GM12878 (cell line): ENCODE measurements around the gene MBTPS2. TPM values are rescaled to one million over a fixed set of nuclear protein-coding genes. Genes with fewer than 3 reads are reported as not detected.

Experiments used
- ATAC-seq: fragments of 200-7000 bp; cut with Tn5 transposase; 3 replicates; pipeline ENCODE4 v1.9.1; 2020; ENCODE audit warnings: mild to moderate bottlenecking, moderate library complexity
- BruUV-seq: library from RNA; stranded (reverse); fragments of 400-500 nt; replicated peaks from 2 replicates; lab custom pipeline; 2021; lab: Mats Ljungman, UMichigan
- CTCF ChIA-PET: fragments of 300-600 bp; sonication (Branson Sonifier 250); formaldehyde crosslinking; extraction: SDS; loops from one replicate; lab custom pipeline; 2021; ENCODE audit warnings: inconsistent platforms; lab: Yijun Ruan, JAX
- POLR2A ChIA-PET: fragments of 350-600 bp; formaldehyde crosslinking; extraction: SDS; loops from one replicate; lab custom pipeline; 2021; ENCODE audit warnings: inconsistent platforms; lab: Charles Lee
- RAD21 ChIA-PET: fragments of 300-600 bp; sonication (Branson Sonifier 250); formaldehyde crosslinking; loops from one replicate; lab custom pipeline; 2023; ENCODE audit warnings: antibody characterized with exemption; ENCODE audit not compliant: unreplicated experiment; lab: Charles Lee
- SMC1A ChIA-PET: fragments of 300-600 bp; sonication (Branson Sonifier 250); formaldehyde crosslinking; loops from one replicate; lab custom pipeline; 2023; ENCODE audit not compliant: unreplicated experiment, uncharacterized antibody; lab: Charles Lee
- DNase-seq: peaks from one replicate; pipeline ENCODE4 v3.0.0-alpha.2; 2011; ENCODE audit warnings: low read depth, low spot score
- FAIRE-seq: peaks from 3 replicates; lab custom pipeline; 2011; peaks lifted over from hg19 to GRCh38; lab: Jason Lieb, UNC
- H2AFZ ChIP-seq: 2 replicates; pipeline ENCODE4 v1.6.0; 2011; ENCODE audit warnings: low read depth, low read length, control low read depth; ENCODE audit not compliant: control insufficient read depth
- H3K27ac ChIP-seq: 2 replicates; pipeline ENCODE4 v1.5.1; 2011; ENCODE audit warnings: control low read depth; ENCODE audit not compliant: control insufficient read depth, insufficient read depth
- H3K27me3 ChIP-seq, 2 experiments: replicated peaks in 1 of 2; 2 replicates each; pipeline versions ENCODE4 v1.6.0 to v1.6.1; 2011; ENCODE audit warnings: low read length in 1 of 2; ENCODE audit not compliant: control insufficient read depth in 2 of 2, insufficient read depth in 2 of 2
- H3K36me3 ChIP-seq, 2 experiments: 2 replicates each; pipeline ENCODE4 v1.5.1; 2011; ENCODE audit warnings: low read length in 1 of 2; ENCODE audit not compliant: control insufficient read depth in 2 of 2, insufficient read depth in 2 of 2
- H3K4me1 ChIP-seq: 2 replicates; pipeline ENCODE4 v1.6.1; 2011; ENCODE audit warnings: mild to moderate bottlenecking, low read length, moderate library complexity, mixed read lengths; ENCODE audit not compliant: control insufficient read depth, insufficient read depth
- H3K4me2 ChIP-seq: 2 replicates; pipeline ENCODE4 v1.6.0; 2011; ENCODE audit warnings: control low read depth; ENCODE audit not compliant: control insufficient read depth, insufficient read depth
- H3K4me3 ChIP-seq: fragments of 200-600 bp; sonication (generic); 2 replicates; pipeline ENCODE4 v1.5.1; 2016
- H3K79me2 ChIP-seq: 2 replicates; pipeline ENCODE4 v1.6.0; 2011; ENCODE audit warnings: low read length; ENCODE audit not compliant: control insufficient read depth, insufficient read depth
- H3K9ac ChIP-seq: 2 replicates; pipeline ENCODE4 v1.8.0; 2011; ENCODE audit warnings: low read length, control low read depth, mixed read lengths; ENCODE audit not compliant: control insufficient read depth, insufficient read depth
- H3K9me3 ChIP-seq: replicated peaks from 3 replicates; pipeline ENCODE4 v1.5.1; 2011; ENCODE audit warnings: mild to moderate bottlenecking, low read length; ENCODE audit not compliant: control insufficient read depth, insufficient read depth
- H4K20me1 ChIP-seq: 2 replicates; pipeline ENCODE4 v1.6.0; 2011; ENCODE audit not compliant: control insufficient read depth, insufficient read depth
- BCL11A ChIP-seq: IDR thresholded peaks from 2 replicates; pipeline ENCODE4 v1.6.1; 2011; ENCODE audit warnings: low read depth, low read length
- BHLHE40 ChIP-seq, 2 experiments: fragments of 450-650 bp in 1 of 2; IDR thresholded peaks; 2 replicates each; pipeline ENCODE4 v1.6.1; 2011 to 2017; ENCODE audit warnings: low read depth in 2 of 2, borderline replicate concordance in 1 of 2, improper control_type of control experiment in 1 of 2, low read length in 1 of 2, mild to moderate bottlenecking in 1 of 2
- IRF4 ChIP-seq: IDR thresholded peaks from 2 replicates; pipeline ENCODE4 v1.6.1; 2011; ENCODE audit warnings: low read depth, low read length
- MEF2A ChIP-seq: IDR thresholded peaks from 2 replicates; pipeline ENCODE4 v1.6.1; 2011; ENCODE audit warnings: low read depth, mild to moderate bottlenecking, low read length, moderate library complexity; ENCODE audit not compliant: insufficient read depth
- MEF2B ChIP-seq: fragments of 450-650 bp; IDR thresholded peaks from 2 replicates; pipeline ENCODE4 v1.6.1; 2018; ENCODE audit warnings: mild to moderate bottlenecking, moderate library complexity; ENCODE audit not compliant: partially characterized antibody, poor library complexity, severe bottlenecking
- POLR2AphosphoS5 ChIP-seq: IDR thresholded peaks from 2 replicates; pipeline ENCODE4 v1.6.1; 2011; ENCODE audit warnings: mild to moderate bottlenecking, low read length, inconsistent platforms
- SMAD5 ChIP-seq: IDR thresholded peaks from 2 replicates; pipeline ENCODE4 v1.6.1; 2016; ENCODE audit warnings: antibody characterized with exemption, low read depth
- TAF1 ChIP-seq: IDR thresholded peaks from 2 replicates; pipeline ENCODE4 v1.6.1; 2011; ENCODE audit warnings: mild to moderate bottlenecking, low read depth, low read length, borderline replicate concordance
- WGBS: methylation state at CpG from one replicate; pipeline ENCODE4 v1.1.6; 2016; ENCODE audit warnings: low lambda C conversion rate; ENCODE audit not compliant: insufficient replicate concordance, insufficient coverage; ENCODE audit errors: missing lambda C conversion rate; 5-methylcytosine and 5-hydroxymethylcytosine counted together
- in situ Hi-C: fragments of 300-500 bp; cut with MboI; formaldehyde crosslinking; loops from 9 replicates; pipeline ENCODE4 v1.14.3; 2018; ENCODE audit warnings: mixed read lengths
- intact Hi-C: fragments of 100-400 bp; cut with micrococcal nuclease; formaldehyde crosslinking; loops from one replicate; pipeline ENCODE4 v1.14.2; 2022; ENCODE audit not compliant: unreplicated experiment
- polyA plus RNA-seq, 11 experiments: library from polyadenylated mRNA; depleted of rRNA in 4 of 11; unstranded in 6 of 11; stranded (reverse) in 5 of 11; fragments of >200 nt; fragmentation: Nextera tagmentation in 4 of 11; fragmentation: Illumina TruSeq in 1 of 11; extraction: Ambion mirVana in 4 of 11; extraction: Trizol in 1 of 11; gene quantifications; 1 replicate in 1 of 11; 2 replicates in 10 of 11; pipeline versions ENCODE4 v1.2.1 to v1.2.3, GENCODE V29; 2011 to 2016; ENCODE audit warnings: inconsistent platforms in 2 of 11, missing spikeins in 2 of 11, low read depth in 1 of 11
- total RNA-seq, 4 experiments: library from RNA; depleted of rRNA in 3 of 4; stranded (reverse); fragments of >200 nt in 3 of 4; fragmentation: Illumina TruSeq in 1 of 4; extraction: Trizol in 1 of 4; gene quantifications; 2 replicates each; pipeline versions ENCODE4 v1.2.1 to v1.2.3, GENCODE V29; 2013 to 2021
- TF ChIP-seq, protein P1 (sequence below): fragments of 450-650 bp; IDR thresholded peaks from 2 replicates; pipeline ENCODE4 v1.6.1; 2017; ENCODE audit warnings: mild to moderate bottlenecking, moderate library complexity
- TF ChIP-seq, protein P2 (sequence below): IDR thresholded peaks from 2 replicates; pipeline ENCODE4 v1.6.1; 2011; ENCODE audit warnings: mild to moderate bottlenecking, low read depth, low read length, moderate library complexity; ENCODE audit not compliant: insufficient replicate concordance

Gene MBTPS2
- total and polyA plus RNA-seq, 10 of the 15 experiments (the other 5 are each of a cell fraction or from before 2014, with no cell fraction given) = 2.6 to 11.0 (median 8.0) TPM

DNA sequence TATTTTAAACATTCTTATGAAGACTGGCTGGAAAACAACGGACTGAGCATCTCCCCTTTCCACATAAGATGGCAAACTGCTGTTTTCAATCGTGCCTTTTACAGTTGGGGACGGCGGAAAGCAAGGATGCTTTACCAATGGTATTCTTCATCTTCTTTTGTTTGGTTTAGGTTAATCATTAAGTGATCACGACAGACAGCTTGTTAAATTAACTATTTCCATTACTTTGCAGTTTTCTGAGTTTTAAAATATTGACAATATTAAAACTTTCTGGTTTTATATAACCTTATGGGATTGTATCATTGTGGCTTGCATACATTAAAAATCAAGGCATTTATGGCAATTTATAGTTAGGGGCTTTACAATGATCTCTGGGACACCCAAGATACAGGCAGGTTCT, 3.8 kb downstream of the MBTPS2 start (continued):
- TF ChIP-seq, protein P1, sequence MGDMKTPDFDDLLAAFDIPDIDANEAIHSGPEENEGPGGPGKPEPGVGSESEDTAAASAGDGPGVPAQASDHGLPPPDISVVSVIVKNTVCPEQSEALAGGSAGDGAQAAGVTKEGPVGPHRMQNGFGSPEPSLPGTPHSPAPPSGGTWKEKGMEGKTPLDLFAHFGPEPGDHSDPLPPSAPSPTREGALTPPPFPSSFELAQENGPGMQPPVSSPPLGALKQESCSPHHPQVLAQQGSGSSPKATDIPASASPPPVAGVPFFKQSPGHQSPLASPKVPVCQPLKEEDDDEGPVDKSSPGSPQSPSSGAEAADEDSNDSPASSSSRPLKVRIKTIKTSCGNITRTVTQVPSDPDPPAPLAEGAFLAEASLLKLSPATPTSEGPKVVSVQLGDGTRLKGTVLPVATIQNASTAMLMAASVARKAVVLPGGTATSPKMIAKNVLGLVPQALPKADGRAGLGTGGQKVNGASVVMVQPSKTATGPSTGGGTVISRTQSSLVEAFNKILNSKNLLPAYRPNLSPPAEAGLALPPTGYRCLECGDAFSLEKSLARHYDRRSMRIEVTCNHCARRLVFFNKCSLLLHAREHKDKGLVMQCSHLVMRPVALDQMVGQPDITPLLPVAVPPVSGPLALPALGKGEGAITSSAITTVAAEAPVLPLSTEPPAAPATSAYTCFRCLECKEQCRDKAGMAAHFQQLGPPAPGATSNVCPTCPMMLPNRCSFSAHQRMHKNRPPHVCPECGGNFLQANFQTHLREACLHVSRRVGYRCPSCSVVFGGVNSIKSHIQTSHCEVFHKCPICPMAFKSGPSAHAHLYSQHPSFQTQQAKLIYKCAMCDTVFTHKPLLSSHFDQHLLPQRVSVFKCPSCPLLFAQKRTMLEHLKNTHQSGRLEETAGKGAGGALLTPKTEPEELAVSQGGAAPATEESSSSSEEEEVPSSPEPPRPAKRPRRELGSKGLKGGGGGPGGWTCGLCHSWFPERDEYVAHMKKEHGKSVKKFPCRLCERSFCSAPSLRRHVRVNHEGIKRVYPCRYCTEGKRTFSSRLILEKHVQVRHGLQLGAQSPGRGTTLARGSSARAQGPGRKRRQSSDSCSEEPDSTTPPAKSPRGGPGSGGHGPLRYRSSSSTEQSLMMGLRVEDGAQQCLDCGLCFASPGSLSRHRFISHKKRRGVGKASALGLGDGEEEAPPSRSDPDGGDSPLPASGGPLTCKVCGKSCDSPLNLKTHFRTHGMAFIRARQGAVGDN = no peak

DNA sequence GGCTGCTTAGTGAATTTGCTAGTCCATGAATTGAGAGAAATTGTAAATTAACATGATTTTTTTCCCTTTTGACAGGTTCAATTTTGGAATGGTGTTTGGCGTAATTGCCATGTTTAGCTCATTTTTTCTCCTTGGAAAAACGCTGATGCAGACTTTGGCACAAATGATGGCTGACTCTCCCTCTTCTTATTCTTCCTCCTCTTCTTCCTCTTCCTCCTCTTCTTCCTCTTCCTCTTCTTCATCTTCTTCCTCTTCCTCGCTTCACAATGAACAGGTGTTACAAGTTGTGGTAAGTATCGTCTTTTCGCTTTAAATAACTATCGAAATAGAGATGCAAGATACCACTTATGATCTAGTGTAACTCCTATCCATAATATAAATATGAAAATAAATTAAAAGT, 5.7 kb downstream of the MBTPS2 start:
- SMC1A ChIA-PET = no interaction called here
- CTCF ChIA-PET = interaction anchor here (0.7 kb wide), 1 partner anchor 1215 kb away, joined by 3 read pairs; no protein-coding TSS in a partner anchor

More for the DNA sequence above, 5.7 kb downstream of the MBTPS2 start:
- FAIRE-seq (no peak), DNase-seq (no peak), ATAC-seq (no peak)
- Histone ChIP-seq H2AFZ (no peak overlapping the region), H3K4me3 (no peak overlapping the region), H3K27me3 (no peaks in the 10 kb centered on the region), H3K36me3 (no peaks in the 10 kb centered on the region; a peak in 1 of 4 replicates), H3K4me2 (no peak overlapping the region), H3K4me1 (no peaks in the 10 kb centered on the region), H3K9ac (no peak overlapping the region), H3K79me2 (peaks cover 6% of the 10 kb centered on the region), H4K20me1 (no peaks in the 10 kb centered on the region), H3K27ac (no peak overlapping the region), H3K9me3 (no peaks in the 10 kb centered on the region)
- RAD21 ChIA-PET = no interaction called here
- 80% methylated on average over 6 of the region's 6 CpGs for WGBS
- in situ Hi-C loops (no loop called here), intact Hi-C loops (no loop called here)
- no TSS peak for BruUV-seq
- TF ChIP-seq MEF2A (no peak), POLR2AphosphoS5 (no peak), IRF4 (no peak), TAF1 (no peak), MEF2B (no peak), SMAD5 (no peak), BCL11A (no peak), BHLHE40 (IDR thresholded peaks at IDR 0.05; ENCODE audit: borderline replicate concordance in 1 of 2, low read depth in 2 of 2, low read length in 1 of 2) (no peak)
- TF ChIP-seq, protein P2, sequence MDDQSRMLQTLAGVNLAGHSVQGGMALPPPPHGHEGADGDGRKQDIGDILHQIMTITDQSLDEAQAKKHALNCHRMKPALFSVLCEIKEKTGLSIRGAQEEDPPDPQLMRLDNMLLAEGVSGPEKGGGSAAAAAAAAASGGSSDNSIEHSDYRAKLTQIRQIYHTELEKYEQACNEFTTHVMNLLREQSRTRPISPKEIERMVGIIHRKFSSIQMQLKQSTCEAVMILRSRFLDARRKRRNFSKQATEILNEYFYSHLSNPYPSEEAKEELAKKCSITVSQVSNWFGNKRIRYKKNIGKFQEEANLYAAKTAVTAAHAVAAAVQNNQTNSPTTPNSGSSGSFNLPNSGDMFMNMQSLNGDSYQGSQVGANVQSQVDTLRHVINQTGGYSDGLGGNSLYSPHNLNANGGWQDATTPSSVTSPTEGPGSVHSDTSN = no peak
- POLR2A ChIA-PET = no interaction called here
